Measurements from ENCODE around the gene PTPRN2. TPM values are rescaled to one million over a fixed set of nuclear protein-coding genes. Genes with fewer than 3 reads are reported as not detected.

Gene PTPRN2
- total and polyA plus RNA-seq, 2 donors from 2014 or later: 4.8 to 6.2 TPM

- DNase-seq (peak in 1 of 5 donors; percentile 65), FAIRE-seq (no peak)
- H3K27ac ChIP-seq (ENCODE audit: low read depth in 2 of 2, low read length in 2 of 2): no peak overlapping the region
- no peaks in the 10 kb centered on the region for H3K36me3 ChIP-seq (ENCODE audit: control insufficient read depth in 2 of 3, insufficient read depth in 3 of 3, low read length in 3 of 3)
- intact Hi-C loops (cut with DNase I): no loop called here
- no peak for TF ChIP-seq CTCF (IDR thresholded peaks at IDR 0.05; ENCODE audit: borderline replicate concordance, extremely low read depth, insufficient read depth)
- no peaks in the 10 kb centered on the region for H3K27me3 ChIP-seq (ENCODE audit: control insufficient read depth, insufficient read depth, low read length)
- H3K9ac ChIP-seq (ENCODE audit: low read length in 3 of 3): no peak overlapping the region
- no peak overlapping the region for H3K4me3 ChIP-seq (ENCODE audit: low read length in 3 of 3)
- H3K4me1 ChIP-seq (ENCODE audit: control insufficient read depth in 2 of 3, insufficient read depth in 2 of 3, low read depth in 1 of 3, low read length in 3 of 3): no peaks in the 10 kb centered on the region
- H3K9me3 ChIP-seq (ENCODE audit: control insufficient read depth in 2 of 3, insufficient read depth in 1 of 3, low read length in 3 of 3): peaks cover 0 to 7% (median 0%) of the 10 kb centered on the region in 3 donors
Measured at GRCh38 chr7:158445421-158446175, 142.0 kb downstream of the PTPRN2 start.

GRCh38 chr7:158444501-158445420 is 142.9 kb downstream of the PTPRN2 start:
- no peak for FAIRE-seq

GRCh38 chr7:158443688-158444483 is 143.7 kb downstream of the PTPRN2 start:
- no peak for TF ChIP-seq CTCF (IDR thresholded peaks at IDR 0.05; ENCODE audit: borderline replicate concordance, extremely low read depth, insufficient read depth)
- Histone ChIP-seq H3K9ac (ENCODE audit: low read length in 3 of 3) (no peak overlapping the region), H3K36me3 (ENCODE audit: control insufficient read depth in 2 of 3, insufficient read depth in 3 of 3, low read length in 3 of 3) (no peaks in the 10 kb centered on the region), H3K27me3 (ENCODE audit: control insufficient read depth, insufficient read depth, low read length) (no peaks in the 10 kb centered on the region), H3K4me3 (ENCODE audit: low read length in 3 of 3) (no peak overlapping the region), H3K4me1 (ENCODE audit: control insufficient read depth in 2 of 3, insufficient read depth in 2 of 3, low read depth in 1 of 3, low read length in 3 of 3) (no peaks in the 10 kb centered on the region), H3K9me3 (ENCODE audit: control insufficient read depth in 2 of 3, insufficient read depth in 1 of 3, low read length in 3 of 3) (peaks cover 0 to 7% (median 0%) of the 10 kb centered on the region in 3 donors), H3K27ac (ENCODE audit: low read depth in 2 of 2, low read length in 2 of 2) (no peak overlapping the region)
- intact Hi-C loops (cut with DNase I): no loop called here
- DNase-seq (peak in 1 of 5 donors; percentile 50), FAIRE-seq (no peak)

More at GRCh38 chr7:158444501-158445420, 142.9 kb downstream of the PTPRN2 start:
- H3K36me3 ChIP-seq (ENCODE audit: control insufficient read depth in 2 of 3, insufficient read depth in 3 of 3, low read length in 3 of 3): no peaks in the 10 kb centered on the region
- peak in 1 of 5 donors; percentile 58 for DNase-seq
- no peak overlapping the region for H3K27ac ChIP-seq (ENCODE audit: low read depth in 2 of 2, low read length in 2 of 2)
- intact Hi-C loops (cut with DNase I): no loop called here
- no peak for TF ChIP-seq CTCF (IDR thresholded peaks at IDR 0.05; ENCODE audit: borderline replicate concordance, extremely low read depth, insufficient read depth)
- H3K4me3 ChIP-seq (ENCODE audit: low read length in 3 of 3): no peak overlapping the region
- no peaks in the 10 kb centered on the region for H3K27me3 ChIP-seq (ENCODE audit: control insufficient read depth, insufficient read depth, low read length)
- no peak overlapping the region for H3K9ac ChIP-seq (ENCODE audit: low read length in 3 of 3)
- H3K4me1 ChIP-seq (ENCODE audit: control insufficient read depth in 2 of 3, insufficient read depth in 2 of 3, low read depth in 1 of 3, low read length in 3 of 3): no peaks in the 10 kb centered on the region
- peaks cover 0 to 7% (median 0%) of the 10 kb centered on the region in 3 donors for H3K9me3 ChIP-seq (ENCODE audit: control insufficient read depth in 2 of 3, insufficient read depth in 1 of 3, low read length in 3 of 3)

Data from kidney (tissue), 14 donors.